HFFc6 (cell line): ENCODE measurements around the gene PDE4D. TPM values are rescaled to one million over a fixed set of nuclear protein-coding genes. Genes with fewer than 3 reads are reported as not detected.
A peak's percentile ranks its signal among the peaks of the same experiment; 100 is the strongest.

Experiments used
- DNase-seq: peaks from one replicate; pipeline ENCODE4 v3.0.0-alpha.2; 2018
- H3K27ac Mint-ChIP-seq: 2 replicates; pipeline ENCODE4 v1.8.0; 2020; ENCODE audit warnings: mild to moderate bottlenecking, mixed read lengths
- H3K27me3 Mint-ChIP-seq: 2 replicates; pipeline ENCODE4 v1.8.0; 2021; ENCODE audit warnings: mild to moderate bottlenecking, moderate library complexity, mixed read lengths; ENCODE audit not compliant: insufficient read depth
- H3K36me3 Mint-ChIP-seq: 2 replicates; pipeline ENCODE4 v1.8.0; 2021; ENCODE audit warnings: low read depth, mixed read lengths
- H3K4me1 Mint-ChIP-seq: 2 replicates; pipeline ENCODE4 v1.8.0; 2020; ENCODE audit warnings: low read depth, mixed read lengths
- H3K4me3 Mint-ChIP-seq: 2 replicates; pipeline ENCODE4 v1.8.0; 2020; ENCODE audit warnings: mild to moderate bottlenecking, moderate library complexity, mixed read lengths
- H3K9me3 Mint-ChIP-seq: 2 replicates; pipeline ENCODE4 v1.8.0; 2020; ENCODE audit warnings: mild to moderate bottlenecking, mixed read lengths
- CTCF ChIP-seq: fragments of 200-600 bp; sonication (generic); IDR thresholded peaks from 2 replicates; pipeline ENCODE4 v1.5.0; 2021; ENCODE audit warnings: antibody characterized with exemption, mild to moderate bottlenecking
- total RNA-seq, 6 experiments: library from RNA; stranded (reverse); fragmentation: NEBNext Ultra II Directional; extraction: Animal tissue kit (Norgen Biotek cat#: 25700); gene quantifications; 2 replicates in 1 of 6; 3 replicates in 5 of 6; pipeline ENCODE4 v1.2.3, GENCODE V29; 2021

The PDE4D gene
- total RNA-seq, 6 experiments from 2014 or later: 1.8 to 7.3 (median 6.2) TPM

GRCh38 chr5:59769041-59769360 is 124.5 kb downstream of the PDE4D start:
- no peaks in the 10 kb centered on the region for H3K9me3 Mint-ChIP-seq
- H3K27ac Mint-ChIP-seq: no peak overlapping the region; the same call in 1 of the 2 replicates
- peak overlapping the region; percentile 88 for H3K4me3 Mint-ChIP-seq
- peaks cover 8% of the 10 kb centered on the region; the same call in 1 of the 2 replicates for H3K27me3 Mint-ChIP-seq
- DNase-seq: no peak
- peaks cover 23% of the 10 kb centered on the region for H3K4me1 Mint-ChIP-seq
- H3K36me3 Mint-ChIP-seq: no peaks in the 10 kb centered on the region
- no peak for TF ChIP-seq CTCF

- Mint-ChIP-seq H3K27ac (peak overlapping the region; percentile 70), H3K27me3 (peaks cover 8% of the 10 kb centered on the region; the same call in 1 of the 2 replicates), H3K36me3 (no peaks in the 10 kb centered on the region), H3K4me1 (peaks cover 23% of the 10 kb centered on the region), H3K4me3 (peak overlapping the region; percentile 88), H3K9me3 (no peaks in the 10 kb centered on the region)
- no peak for TF ChIP-seq CTCF
- DNase-seq: peak; percentile 36
These were observed 125.1 kb downstream of the PDE4D start for GRCh38 chr5:59768152-59769040.

- no peak for DNase-seq
- TF ChIP-seq CTCF: no peak
- peaks cover 8% of the 10 kb centered on the region; the same call in 1 of the 2 replicates for H3K27me3 Mint-ChIP-seq
- H3K36me3 Mint-ChIP-seq: no peaks in the 10 kb centered on the region
- H3K9me3 Mint-ChIP-seq: no peaks in the 10 kb centered on the region
- H3K4me3 Mint-ChIP-seq: peak overlapping the region; percentile 88
- no peak overlapping the region for H3K27ac Mint-ChIP-seq
- H3K4me1 Mint-ChIP-seq: peaks cover 23% of the 10 kb centered on the region
These were observed 125.8 kb downstream of the PDE4D start for GRCh38 chr5:59767681-59768151.

- no peaks in the 10 kb centered on the region for H3K36me3 Mint-ChIP-seq
- TF ChIP-seq CTCF: no peak
- peaks cover 8% of the 10 kb centered on the region; the same call in 1 of the 2 replicates for H3K27me3 Mint-ChIP-seq
- H3K4me3 Mint-ChIP-seq: no peak overlapping the region
- H3K9me3 Mint-ChIP-seq: no peaks in the 10 kb centered on the region
- peaks cover 23% of the 10 kb centered on the region for H3K4me1 Mint-ChIP-seq
- DNase-seq: no peak
- H3K27ac Mint-ChIP-seq: no peak overlapping the region
These were observed 126.3 kb downstream of the PDE4D start for GRCh38 chr5:59767211-59767605.

DNA sequence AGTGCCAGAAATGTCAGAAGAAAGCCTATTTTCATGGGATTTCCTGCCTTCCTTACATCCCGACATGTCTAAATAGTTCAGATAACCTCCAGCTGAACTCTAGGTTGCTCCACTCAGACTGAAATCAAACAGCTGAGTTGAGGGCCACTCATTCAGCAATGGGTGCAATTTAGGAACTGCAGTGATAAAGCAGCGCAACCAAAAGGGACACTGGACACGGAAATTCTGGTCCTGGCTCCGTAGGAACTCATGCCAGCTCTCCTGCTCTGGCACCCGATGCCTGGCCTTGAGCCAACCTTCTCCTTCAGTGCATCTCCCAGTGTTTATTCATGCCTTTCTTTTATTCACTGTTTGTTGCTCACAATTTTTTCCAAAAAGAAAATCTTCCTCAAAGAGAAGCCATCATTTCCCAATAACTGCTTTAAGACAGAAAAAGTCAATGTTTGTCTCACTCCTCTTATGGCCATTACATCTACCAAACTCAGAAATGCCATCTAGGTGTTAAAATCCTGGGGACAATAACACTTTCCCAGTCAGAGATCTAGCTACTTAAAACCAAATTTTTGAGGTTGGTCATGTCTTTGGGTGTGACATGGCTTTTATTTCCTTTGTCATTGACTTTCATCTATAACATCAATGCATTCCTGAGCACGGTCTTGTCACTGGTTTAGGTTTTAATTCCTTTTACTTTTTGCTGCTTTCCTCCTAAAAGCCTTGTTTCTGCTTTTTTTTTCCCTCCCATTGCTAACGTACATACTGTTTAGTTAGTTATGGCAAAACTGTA is 126.9 kb downstream of the PDE4D start:
- no peaks in the 10 kb centered on the region for H3K36me3 Mint-ChIP-seq
- peaks cover 23% of the 10 kb centered on the region for H3K4me1 Mint-ChIP-seq
- no peaks in the 10 kb centered on the region for H3K9me3 Mint-ChIP-seq
- no peak for DNase-seq
- no peak overlapping the region for H3K27ac Mint-ChIP-seq
- peaks cover 8% of the 10 kb centered on the region; the same call in 1 of the 2 replicates for H3K27me3 Mint-ChIP-seq
- TF ChIP-seq CTCF: no peak
- no peak overlapping the region for H3K4me3 Mint-ChIP-seq
